ENCODE measurements around the gene NOLC1.

DNA sequence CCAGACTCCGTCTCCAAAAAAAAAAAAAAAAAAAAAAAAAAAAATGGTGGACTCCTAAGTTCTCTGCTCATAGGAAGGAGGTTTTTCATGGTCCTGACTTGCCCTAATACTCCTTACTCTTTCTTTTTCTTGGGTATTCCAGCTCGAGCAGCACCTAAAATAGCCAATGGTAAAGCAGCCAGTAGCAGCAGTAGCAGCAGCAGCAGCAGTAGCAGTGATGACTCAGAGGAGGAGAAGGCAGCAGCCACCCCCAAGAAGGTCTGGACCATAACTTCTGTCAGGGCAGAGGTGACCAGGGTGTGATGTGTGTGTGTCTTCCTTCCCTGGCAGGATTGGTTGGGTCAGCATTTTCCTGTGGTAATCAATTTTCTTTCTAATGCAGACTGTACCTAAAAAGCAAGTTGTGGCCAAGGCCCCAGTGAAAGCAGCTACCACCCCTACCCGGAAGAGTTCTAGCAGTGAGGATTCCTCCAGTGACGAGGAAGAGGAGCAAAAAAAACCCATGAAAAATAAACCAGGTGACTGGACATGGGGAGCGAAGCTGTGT, 6.9 kb downstream of the NOLC1 start:
- TF ChIP-seq, protein P1, sequence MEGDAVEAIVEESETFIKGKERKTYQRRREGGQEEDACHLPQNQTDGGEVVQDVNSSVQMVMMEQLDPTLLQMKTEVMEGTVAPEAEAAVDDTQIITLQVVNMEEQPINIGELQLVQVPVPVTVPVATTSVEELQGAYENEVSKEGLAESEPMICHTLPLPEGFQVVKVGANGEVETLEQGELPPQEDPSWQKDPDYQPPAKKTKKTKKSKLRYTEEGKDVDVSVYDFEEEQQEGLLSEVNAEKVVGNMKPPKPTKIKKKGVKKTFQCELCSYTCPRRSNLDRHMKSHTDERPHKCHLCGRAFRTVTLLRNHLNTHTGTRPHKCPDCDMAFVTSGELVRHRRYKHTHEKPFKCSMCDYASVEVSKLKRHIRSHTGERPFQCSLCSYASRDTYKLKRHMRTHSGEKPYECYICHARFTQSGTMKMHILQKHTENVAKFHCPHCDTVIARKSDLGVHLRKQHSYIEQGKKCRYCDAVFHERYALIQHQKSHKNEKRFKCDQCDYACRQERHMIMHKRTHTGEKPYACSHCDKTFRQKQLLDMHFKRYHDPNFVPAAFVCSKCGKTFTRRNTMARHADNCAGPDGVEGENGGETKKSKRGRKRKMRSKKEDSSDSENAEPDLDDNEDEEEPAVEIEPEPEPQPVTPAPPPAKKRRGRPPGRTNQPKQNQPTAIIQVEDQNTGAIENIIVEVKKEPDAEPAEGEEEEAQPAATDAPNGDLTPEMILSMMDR (IDR thresholded peaks at IDR 0.05; ENCODE audit: poor library complexity): no peak
- TF ChIP-seq EZH2 (IDR thresholded peaks at IDR 0.05; ENCODE audit: borderline replicate concordance) (no peak), EZH2phosphoT487 (IDR thresholded peaks at IDR 0.05; ENCODE audit: low read depth, severe bottlenecking, unreplicated experiment) (no peak)
